IMR-90 (cell line): ENCODE data around the gene EDEM3. TPM values are rescaled to one million over a fixed set of nuclear protein-coding genes. Genes with fewer than 3 reads are reported as not detected.

Experiments used
- CTCF ChIP-seq: conservative IDR thresholded peaks from 2 replicates; pipeline ENCODE4 v1.5.1; 2012; ENCODE audit warnings: mild to moderate bottlenecking, low read depth, low read length, improper control_type of control experiment
- FOS ChIP-seq: fragments of 150-350 bp; IDR thresholded peaks from 2 replicates; pipeline ENCODE4 v1.6.1; 2016; ENCODE audit warnings: low read depth, low read length
- NFE2L2 ChIP-seq: fragments of 150-350 bp; IDR thresholded peaks from 2 replicates; pipeline ENCODE4 v1.6.1; 2016; ENCODE audit warnings: low read depth, mild to moderate bottlenecking, low read length
- polyA plus RNA-seq, 3 experiments: library from polyadenylated mRNA; depleted of rRNA; stranded (reverse); fragments of >200 nt; gene quantifications; 2 replicates each; pipeline ENCODE4 v1.2.3, GENCODE V29; 2012; ENCODE audit warnings: low replicate concordance in 1 of 3
- total RNA-seq: library from RNA; depleted of rRNA; stranded (reverse); fragments of >200 nt; gene quantifications from 2 replicates; pipeline ENCODE4 v1.2.3, GENCODE V29; 2012

EDEM3 gene
- total and polyA plus RNA-seq, 2 of the 4 experiments (the other 2 are of a cell fraction): 17.5 to 29.9 TPM

GRCh38 chr1:184754476-184755225 lies at the start of gene EDEM3 (continued):
- no peak for TF ChIP-seq CTCF
- TF ChIP-seq NFE2L2: no peak
- TF ChIP-seq FOS: no peak
